ENCODE results near the gene CIDEA.

Gene CIDEA

GRCh38 chr18:12307701-12308385 lies 53.7 kb downstream of the CIDEA start, which contains the start of gene TUBB6:
Gene TUBB6 (plus strand): TSS chr18:12308241. CDS start chr18:12308293, 52 bp downstream.
- TF ChIP-seq CTCF (IDR thresholded peaks at IDR 0.05; ENCODE audit: insufficient read depth, low read length, poor library complexity, severe bottlenecking) = no peak
- peaks cover 2% of the 10 kb centered on the region; the same call in 1 of the 2 replicates for H3K27me3 ChIP-seq (replicated peaks; ENCODE audit: control insufficient read depth, insufficient read depth, low read length)
- H3K36me3 ChIP-seq (ENCODE audit: control insufficient read depth, insufficient read depth, low read length) = no peaks in the 10 kb centered on the region
- peak within 1 kb of the TSS; percentile 52 for H3K4me3 ChIP-seq (replicated peaks; ENCODE audit: low read depth, low read length)
- peak; percentile 61 for DNase-seq (ENCODE audit: extremely low read depth, insufficient read length)

GRCh38 chr18:12308386-12309100 lies 54.4 kb downstream of the CIDEA start:
- H3K36me3 ChIP-seq (ENCODE audit: control insufficient read depth, insufficient read depth, low read length) = no peaks in the 10 kb centered on the region
- H3K27me3 ChIP-seq (replicated peaks; ENCODE audit: control insufficient read depth, insufficient read depth, low read length) = peaks cover 2% of the 10 kb centered on the region; the same call in 1 of the 2 replicates
- peak; percentile 66 for DNase-seq (ENCODE audit: extremely low read depth, insufficient read length)
- TF ChIP-seq CTCF (IDR thresholded peaks at IDR 0.05; ENCODE audit: insufficient read depth, low read length, poor library complexity, severe bottlenecking) = no peak
- peak overlapping the region; percentile 52 for H3K4me3 ChIP-seq (replicated peaks; ENCODE audit: low read depth, low read length)

GRCh38 chr18:12309683-12310198 lies 55.6 kb downstream of the CIDEA start:
- Histone ChIP-seq H3K4me3 (replicated peaks; ENCODE audit: low read depth, low read length) (no peak overlapping the region; the same call in 1 of the 2 replicates), H3K36me3 (ENCODE audit: control insufficient read depth, insufficient read depth, low read length) (no peaks in the 10 kb centered on the region), H3K27me3 (replicated peaks; ENCODE audit: control insufficient read depth, insufficient read depth, low read length) (peaks cover 2% of the 10 kb centered on the region; the same call in 1 of the 2 replicates)
- no peak for TF ChIP-seq CTCF (IDR thresholded peaks at IDR 0.05; ENCODE audit: insufficient read depth, low read length, poor library complexity, severe bottlenecking)
- DNase-seq (ENCODE audit: extremely low read depth, insufficient read length) = no peak

DNA sequence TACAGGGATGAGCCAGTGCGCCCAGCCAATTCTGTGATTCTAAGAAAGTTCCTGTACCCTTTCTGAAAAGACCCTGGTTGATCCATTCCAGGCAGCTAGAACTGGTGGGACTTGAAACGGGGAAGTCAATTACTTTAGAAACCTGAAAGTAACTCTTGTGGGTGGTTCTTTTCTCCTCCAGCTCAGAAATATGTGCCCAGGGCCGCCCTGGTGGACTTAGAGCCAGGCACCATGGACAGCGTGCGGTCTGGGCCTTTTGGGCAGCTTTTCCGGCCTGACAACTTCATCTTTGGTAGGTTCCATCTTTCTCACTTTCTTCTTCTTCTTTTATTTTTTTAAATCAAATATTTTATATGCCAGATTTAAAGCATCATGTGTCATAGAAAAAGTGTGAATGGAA lies 56.6 kb downstream of the CIDEA start:
- no peak overlapping the region for H3K4me3 ChIP-seq (replicated peaks; ENCODE audit: low read depth, low read length)
- no peaks in the 10 kb centered on the region for H3K36me3 ChIP-seq (ENCODE audit: control insufficient read depth, insufficient read depth, low read length)
- peaks cover 2% of the 10 kb centered on the region; the same call in 1 of the 2 replicates for H3K27me3 ChIP-seq (replicated peaks; ENCODE audit: control insufficient read depth, insufficient read depth, low read length)
- no peak for DNase-seq (ENCODE audit: extremely low read depth, insufficient read length)
- no peak for TF ChIP-seq CTCF (IDR thresholded peaks at IDR 0.05; ENCODE audit: insufficient read depth, low read length, poor library complexity, severe bottlenecking)

DNA sequence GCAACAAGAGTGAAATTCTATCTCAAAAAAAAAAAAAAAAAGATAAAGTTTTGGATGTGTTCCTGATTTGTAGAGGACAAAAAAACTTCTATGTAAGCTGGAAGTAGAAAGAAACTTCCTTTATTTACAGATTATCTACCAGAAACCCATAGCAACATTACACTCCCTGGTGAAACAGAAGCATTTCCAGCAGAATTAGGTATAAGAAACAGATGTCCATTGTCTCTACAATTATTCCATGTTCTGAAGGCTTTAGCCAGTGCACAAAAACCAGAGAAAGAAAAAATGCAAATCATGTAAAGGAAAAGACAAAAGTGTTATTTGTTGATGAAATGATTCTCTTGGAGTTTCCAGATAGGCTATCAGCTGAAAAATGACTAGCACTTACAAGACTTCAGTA lies 58.8 kb downstream of the CIDEA start:
- no peak for DNase-seq (ENCODE audit: extremely low read depth, insufficient read length)
- Histone ChIP-seq H3K4me3 (replicated peaks; ENCODE audit: low read depth, low read length) (no peak overlapping the region), H3K27me3 (replicated peaks; ENCODE audit: control insufficient read depth, insufficient read depth, low read length) (no peaks in the 10 kb centered on the region), H3K36me3 (ENCODE audit: control insufficient read depth, insufficient read depth, low read length) (no peaks in the 10 kb centered on the region)
- no peak for TF ChIP-seq CTCF (IDR thresholded peaks at IDR 0.05; ENCODE audit: insufficient read depth, low read length, poor library complexity, severe bottlenecking)
